LNCAP (cell line): Measurements from ENCODE around the gene ZCCHC24.

Source experiments
- TF ChIP-seq, protein P1 (sequence below): fragments of 450-650 bp; IDR thresholded peaks from 2 replicates; pipeline ENCODE4 v1.5.1; 2017; ENCODE audit warnings: mild to moderate bottlenecking

The ZCCHC24 gene

DNA sequence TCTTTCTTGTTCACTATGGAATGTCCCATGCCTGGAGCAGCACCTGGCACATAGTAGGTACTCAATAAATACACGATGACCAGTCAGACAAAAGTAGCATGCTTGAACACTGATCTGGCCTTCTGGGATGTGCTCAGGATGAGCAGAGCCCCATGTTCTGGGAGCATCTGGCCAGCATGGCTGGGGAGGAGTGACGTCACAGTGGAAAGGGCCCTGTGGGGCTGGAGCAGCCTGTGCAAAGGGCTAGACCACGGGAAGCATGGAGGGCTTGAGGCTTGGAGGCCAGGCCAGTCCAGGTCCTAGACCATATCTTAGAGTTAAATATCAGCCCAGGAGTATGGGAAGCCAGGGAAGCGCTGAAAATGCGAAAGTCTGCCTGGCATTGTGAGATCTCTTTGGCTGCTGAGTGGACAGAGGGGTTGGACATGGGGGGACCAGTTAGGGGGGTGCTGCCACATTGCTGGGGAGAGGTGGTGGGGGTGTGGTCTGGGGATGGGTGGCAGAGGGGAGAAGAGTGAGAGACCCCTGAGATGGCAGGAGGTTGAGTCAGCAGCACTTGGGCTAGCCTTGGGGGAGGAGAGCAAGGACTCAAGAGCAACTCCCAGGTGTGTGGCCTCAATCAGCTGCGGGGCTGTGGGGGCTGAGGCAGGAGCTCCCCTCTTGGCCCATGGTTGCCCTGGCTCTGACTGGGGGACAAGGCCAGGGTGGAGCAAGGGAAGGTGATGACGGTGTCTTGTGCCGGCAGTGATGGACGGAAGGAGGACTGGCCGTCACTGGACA, 34.9 kb downstream of the ZCCHC24 start:
- TF ChIP-seq, protein P1, sequence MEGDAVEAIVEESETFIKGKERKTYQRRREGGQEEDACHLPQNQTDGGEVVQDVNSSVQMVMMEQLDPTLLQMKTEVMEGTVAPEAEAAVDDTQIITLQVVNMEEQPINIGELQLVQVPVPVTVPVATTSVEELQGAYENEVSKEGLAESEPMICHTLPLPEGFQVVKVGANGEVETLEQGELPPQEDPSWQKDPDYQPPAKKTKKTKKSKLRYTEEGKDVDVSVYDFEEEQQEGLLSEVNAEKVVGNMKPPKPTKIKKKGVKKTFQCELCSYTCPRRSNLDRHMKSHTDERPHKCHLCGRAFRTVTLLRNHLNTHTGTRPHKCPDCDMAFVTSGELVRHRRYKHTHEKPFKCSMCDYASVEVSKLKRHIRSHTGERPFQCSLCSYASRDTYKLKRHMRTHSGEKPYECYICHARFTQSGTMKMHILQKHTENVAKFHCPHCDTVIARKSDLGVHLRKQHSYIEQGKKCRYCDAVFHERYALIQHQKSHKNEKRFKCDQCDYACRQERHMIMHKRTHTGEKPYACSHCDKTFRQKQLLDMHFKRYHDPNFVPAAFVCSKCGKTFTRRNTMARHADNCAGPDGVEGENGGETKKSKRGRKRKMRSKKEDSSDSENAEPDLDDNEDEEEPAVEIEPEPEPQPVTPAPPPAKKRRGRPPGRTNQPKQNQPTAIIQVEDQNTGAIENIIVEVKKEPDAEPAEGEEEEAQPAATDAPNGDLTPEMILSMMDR = no peak

DNA sequence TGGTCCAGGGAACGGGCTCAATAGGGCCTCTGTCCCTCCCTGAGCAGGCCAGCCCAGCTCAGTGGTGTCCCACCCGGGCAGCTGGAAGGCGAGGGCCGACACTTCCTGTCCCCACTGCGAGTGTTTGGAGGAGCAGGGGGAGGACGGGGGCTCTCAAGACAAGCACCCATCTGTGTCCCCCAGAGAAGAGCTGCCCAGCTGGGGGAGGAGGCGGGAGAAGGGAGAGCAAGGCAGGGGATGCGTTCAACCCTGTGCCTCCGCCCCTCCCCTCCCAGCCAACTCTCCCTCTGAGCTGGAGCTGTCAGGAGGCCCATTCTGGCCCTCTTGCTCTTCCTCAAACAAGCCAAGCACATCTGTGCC, 35.7 kb downstream of the ZCCHC24 start:
- TF ChIP-seq, protein P1 = no peak

- TF ChIP-seq, protein P1 = no peak
Measured at GRCh38 chr10:79409038-79409725, 36.2 kb downstream of the ZCCHC24 start.

- TF ChIP-seq, protein P1 = no peak
Measured at GRCh38 chr10:79407811-79408795, 37.3 kb downstream of the ZCCHC24 start.

DNA sequence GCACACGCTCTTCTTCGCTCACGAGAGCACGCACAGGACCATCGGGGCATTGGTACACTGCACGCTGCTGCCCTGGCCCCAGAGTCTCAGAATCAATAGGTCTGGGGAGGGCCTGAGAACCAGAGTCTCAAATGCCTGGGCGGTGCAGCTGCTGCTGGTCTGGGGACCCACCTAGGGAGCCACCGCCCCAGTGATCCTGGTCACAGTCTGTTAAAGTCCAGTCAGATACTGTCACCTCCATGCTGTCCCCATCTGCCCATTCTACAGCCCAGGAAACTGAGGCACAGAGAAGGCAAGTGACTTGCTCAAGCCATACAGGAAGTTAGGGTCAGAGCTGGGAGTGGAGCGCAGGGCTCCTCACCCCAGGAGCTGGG, 38.0 kb downstream of the ZCCHC24 start:
- TF ChIP-seq, protein P1 = no peak

- TF ChIP-seq, protein P1 = no peak
Measured at GRCh38 chr10:79406683-79407422, 38.6 kb downstream of the ZCCHC24 start.

DNA sequence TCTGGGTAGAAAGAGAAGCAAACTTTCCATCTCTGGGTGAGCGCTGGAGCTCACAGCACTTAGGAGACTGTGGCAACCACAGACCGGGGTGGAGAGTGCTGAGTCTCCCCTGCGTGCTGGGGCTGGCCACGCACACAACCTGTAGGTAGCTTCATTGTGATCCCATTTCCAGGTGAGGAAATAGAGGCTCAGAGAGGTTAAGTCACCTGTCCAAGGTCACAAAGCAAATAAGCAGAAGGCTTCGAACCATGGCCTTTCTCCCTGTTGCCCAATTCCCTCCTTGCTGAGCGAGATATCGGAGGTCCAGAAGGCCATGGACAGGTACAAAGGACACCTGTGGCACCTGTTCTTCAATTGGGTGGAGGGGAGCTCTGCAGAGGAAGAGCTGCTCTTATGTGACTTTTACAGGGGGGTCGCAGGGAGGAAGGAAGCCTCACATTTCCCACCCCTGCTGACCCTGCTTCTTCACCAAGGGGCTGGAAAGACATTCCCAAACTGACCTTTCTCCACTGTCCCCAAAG, 39.4 kb downstream of the ZCCHC24 start:
- TF ChIP-seq, protein P1 = no peak
